DMS 273 (cell line): ENCODE measurements around the gene RUBCN.
"Not testable (repeated sequence)": the region's sequence is repeated elsewhere in the genome, so short reads cannot be mapped to it uniquely, and the experiment has no call there.

Experiments
- DNase-seq: peaks from one replicate; lab custom pipeline; 2025; ENCODE audit not compliant: unreplicated experiment; lab: John Stamatoyannopoulos, UW

Gene RUBCN

GRCh38 chr3:197659701-197660100 lies 77.0 kb downstream of the RUBCN start:
- DNase-seq = not testable (repeated sequence)

GRCh38 chr3:197659144-197659543 lies 77.6 kb downstream of the RUBCN start:
- not testable (repeated sequence) for DNase-seq

- DNase-seq = not testable (repeated sequence)
Measured at GRCh38 chr3:197658706-197659105, 78.0 kb downstream of the RUBCN start.

DNA sequence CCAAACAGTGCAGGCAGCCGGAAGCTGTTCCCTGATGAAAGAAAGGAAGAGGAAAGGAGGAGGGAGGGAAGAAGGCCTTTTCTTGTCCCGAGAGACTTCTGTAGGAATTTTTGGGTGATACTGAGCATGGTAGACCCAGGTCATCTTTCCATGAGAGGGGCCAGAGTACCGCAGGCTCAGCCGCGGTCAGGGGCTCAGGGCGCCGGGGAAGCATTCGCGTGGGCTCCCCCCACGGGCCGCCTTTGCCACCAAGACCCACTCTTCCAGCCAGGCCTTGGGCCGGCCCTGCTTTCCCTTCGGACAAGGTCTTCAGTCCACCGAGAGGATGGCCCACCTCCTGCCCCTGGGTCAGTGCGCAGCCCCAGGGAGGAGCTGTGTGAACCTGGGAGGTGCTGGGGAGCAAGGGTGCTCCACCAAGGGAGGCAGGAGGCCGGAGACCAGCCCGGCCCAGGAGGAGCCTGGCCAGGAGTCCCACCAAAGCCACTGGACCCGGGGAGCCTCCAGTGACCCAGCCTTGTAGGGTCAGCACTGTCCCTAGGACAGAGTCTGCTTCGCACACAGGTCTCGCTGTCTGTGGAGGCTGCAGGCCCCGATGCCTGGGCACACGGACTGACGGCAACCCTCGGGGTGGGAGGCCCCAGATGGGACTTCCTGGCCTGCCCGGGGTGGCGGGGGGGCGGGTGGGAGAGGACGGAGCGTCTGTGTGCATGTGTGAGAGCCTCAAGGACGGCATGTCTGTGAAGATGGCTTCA lies 79.0 kb downstream of the RUBCN start:
- DNase-seq = not testable (repeated sequence)

DNA sequence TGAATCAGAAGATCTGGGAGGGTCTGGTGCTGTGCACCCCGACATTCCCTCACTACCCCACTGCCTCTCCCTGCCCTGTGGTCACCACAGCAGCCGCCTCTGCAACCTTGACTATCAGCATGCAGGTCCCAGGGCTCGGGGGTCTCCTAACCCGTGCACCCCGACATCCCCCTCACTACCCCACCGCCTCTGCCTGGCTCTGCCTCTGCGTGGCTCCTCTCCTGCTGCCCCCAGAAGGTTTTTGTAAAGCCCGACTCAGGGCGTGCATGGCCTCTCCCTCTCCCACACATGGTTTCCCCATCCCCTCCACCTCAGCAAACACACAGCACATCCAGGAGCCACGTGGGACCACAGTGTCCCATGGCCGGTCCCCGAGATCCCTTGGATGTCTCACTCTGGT lies 79.7 kb downstream of the RUBCN start:
- DNase-seq = not testable (repeated sequence)

DNA sequence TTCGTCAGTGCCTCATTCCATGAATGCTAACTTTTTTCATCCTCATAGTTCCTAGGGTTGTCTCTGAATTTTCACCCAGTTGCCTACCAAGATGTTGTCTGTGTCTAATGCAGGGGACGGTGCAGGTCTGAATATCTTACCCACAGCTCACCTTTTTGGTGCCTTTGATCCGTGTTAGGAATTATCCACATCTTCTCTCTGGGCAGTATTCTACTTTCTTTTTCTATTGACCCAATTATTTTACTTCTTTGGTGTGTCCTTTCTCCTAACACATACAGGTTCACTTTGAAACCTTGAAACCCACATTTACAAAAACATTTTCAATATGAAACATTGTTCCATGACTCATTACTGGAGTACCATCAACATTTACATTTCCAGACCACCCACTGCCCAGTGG lies 80.6 kb downstream of the RUBCN start:
- not testable (repeated sequence) for DNase-seq

DNA sequence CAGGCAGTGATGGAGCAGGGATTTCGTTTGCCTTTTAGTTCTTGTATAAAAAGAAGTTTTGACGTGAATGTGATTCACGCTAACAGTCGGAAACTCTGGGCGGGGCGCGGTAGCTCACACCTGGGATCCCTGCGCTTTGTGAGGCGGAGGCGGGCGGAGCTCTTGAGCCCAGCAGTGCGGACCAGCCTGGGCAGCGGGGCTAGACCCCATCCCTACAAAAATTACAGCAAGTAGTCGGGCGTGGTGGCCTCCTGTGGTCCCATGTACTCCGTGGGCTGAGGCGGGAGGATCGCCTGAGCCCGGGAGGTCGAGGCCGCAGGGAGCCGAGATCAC lies 81.7 kb downstream of the RUBCN start:
- DNase-seq = not testable (repeated sequence)

DNA sequence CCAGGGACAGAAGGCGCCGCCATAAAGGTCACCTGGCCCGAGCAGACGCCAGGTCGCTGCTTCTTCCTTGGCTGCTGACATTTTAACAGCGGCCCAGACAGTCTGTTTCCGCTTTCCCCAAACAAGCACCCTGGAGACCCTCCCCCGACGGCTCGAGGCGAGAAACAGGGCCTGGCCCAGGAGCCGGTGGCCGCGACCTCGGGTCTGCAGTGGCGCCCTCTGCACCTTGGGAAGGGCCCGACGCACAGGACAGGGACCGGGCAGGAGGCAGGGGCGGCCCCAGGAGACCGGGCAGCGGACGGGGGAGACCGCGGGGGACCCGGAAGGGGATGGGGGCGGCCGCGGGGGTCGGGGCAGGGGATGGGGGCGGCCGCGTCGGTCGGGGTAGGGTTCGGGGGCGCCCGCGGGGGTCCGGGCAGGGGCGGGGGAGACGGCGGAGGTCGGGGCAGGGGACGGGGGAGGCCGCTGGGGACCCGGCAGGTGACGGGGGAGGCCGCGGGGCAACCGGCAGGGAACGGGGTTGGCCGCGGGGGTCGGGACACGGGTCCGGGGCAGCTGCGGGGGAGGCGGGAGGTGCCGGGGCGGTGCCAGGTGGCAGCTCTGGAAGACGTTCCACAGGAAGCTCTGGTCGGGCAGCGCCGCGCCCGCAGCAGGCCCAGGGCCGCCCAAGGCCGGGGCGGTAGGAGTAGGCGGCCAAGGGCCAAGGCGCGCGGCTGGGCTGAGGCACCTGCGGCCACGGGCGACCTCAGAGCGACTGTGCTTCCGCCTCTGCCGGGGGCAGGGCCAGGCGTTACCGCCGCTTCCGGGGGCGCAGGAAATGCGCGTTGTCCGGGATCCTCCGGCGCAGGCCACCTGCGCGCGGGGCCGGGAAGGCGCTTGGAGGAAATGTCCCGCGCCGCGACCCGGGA lies 82.4 kb downstream of the RUBCN start:
- DNase-seq = not testable (repeated sequence)

DNA sequence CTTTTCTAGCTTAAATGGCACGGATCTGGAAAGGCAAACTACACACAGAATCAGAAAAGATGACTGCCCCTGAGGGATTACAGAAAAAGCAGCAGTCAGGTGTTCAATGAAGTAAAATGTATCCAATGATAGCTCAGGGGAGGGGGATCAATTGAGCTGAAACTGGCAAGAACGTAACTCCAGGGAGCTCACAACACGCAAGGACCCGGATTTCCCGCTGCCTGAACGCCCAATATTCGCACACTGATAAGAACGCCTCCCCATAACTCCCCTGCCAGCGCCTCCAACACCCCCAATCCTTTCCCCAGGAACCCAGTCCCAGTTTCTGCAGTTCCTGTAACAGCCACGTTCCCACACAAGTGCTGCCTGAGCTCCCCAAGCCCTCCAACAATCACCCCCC lies 83.8 kb downstream of the RUBCN start:
- not testable (repeated sequence) for DNase-seq

DNA sequence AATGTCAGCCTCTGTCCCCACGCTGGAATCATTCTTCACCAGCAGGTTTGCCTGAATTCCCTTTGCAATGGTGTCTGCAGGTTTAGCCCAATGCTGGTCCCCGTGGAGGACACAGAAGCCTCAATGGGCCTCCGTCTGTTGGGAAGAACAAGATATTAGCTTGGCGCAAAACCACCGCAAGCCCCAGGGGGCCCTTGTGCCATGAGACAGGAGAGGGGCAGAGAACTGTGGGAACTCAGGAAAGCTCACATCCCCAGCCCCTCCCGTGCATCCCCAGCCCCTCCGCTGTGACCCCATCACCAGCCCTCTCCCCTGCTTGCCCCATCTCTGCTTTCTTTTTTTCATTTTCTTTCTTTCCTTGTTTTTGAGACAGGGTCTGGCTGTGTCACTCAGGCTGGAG lies 89.1 kb downstream of the RUBCN start:
- not testable (repeated sequence) for DNase-seq

- DNase-seq = not testable (repeated sequence)
Measured at GRCh38 chr3:197647191-197647590, 89.5 kb downstream of the RUBCN start.

DNA sequence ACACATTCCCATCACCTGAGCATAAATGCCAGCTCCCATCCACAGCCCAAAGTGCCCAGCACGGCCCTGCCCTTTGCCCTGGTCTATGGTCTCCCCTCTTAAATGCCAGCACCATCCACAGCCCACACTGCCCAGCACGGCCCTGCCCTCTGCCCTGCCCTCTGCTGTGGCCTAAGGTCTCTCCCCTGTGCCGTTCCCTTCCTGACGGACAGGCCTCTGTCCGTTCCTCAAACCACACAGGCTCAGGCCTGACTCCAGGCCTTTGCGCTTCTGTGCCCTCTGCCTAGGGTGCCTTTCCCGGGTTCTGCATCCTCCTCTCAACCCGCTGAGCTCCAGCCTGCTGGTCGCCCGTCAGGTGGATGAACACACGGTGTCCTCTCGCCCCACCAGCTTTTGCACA lies 90.4 kb downstream of the RUBCN start:
- DNase-seq = not testable (repeated sequence)

GRCh38 chr3:197637556-197637955 lies 99.1 kb downstream of the RUBCN start:
- not testable (repeated sequence) for DNase-seq

DNA sequence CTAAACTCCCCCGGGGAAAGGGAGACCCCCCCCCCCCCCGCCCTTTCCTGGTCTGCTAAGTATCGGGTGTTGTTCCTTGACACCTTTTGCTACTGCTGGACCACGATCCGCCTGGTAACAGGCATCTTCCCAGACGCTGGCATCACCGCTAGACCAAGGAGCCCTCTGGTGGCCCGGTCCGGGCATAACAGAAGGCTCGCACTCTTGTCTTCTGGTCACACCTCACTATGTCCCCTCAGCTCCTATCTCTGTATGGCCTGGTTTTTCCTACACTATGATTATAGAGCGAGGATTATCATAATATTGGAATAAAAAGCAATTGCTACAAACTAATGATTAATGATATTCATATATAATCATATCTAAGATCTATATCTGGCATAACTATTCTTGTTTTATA lies 104.7 kb downstream of the RUBCN start:
- not testable (repeated sequence) for DNase-seq

DNA sequence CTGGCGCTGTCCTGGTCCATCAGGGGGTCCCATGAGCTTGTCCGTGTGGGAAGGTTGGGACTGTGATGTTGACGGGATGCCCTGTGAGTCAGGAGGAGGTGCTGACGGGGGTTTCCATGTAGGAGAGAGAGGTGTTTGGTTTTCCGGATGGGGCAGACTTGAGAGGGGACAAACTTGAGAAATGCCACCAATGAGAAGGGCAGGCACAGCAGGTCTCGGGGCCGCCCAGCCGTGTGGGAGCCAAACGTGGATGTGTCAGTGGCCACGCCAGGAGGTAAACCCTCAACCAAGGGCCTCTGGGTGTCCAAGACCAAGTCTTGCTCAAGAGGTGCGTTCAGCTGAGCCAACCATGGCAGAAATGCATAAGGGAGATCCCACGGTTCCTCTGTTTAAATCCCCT lies 105.9 kb downstream of the RUBCN start:
- DNase-seq = not testable (repeated sequence)

DNA sequence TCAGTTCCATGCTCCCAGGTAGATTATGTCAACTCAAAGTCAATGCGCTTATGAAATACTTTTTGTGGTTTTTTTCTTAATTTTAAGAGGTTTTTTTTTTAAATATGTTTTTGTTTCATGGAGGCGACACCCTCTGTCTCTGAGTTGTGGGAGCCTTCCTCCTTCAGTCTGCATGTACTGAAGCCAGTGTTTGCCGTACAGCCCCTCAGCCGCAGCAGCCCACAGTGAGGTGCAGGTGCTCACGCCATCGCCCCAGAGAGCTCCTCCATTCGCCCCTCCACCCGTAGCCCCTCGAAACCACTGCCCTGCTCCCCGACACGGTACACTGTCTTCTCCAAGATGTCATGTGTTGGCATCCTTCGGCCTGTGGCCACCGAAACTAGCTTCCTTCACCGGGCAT lies 107.4 kb downstream of the RUBCN start:
- not testable (repeated sequence) for DNase-seq

GRCh38 chr3:197627772-197628523 lies 108.8 kb downstream of the RUBCN start:
- not testable (repeated sequence) for DNase-seq

GRCh38 chr3:197627158-197627771 lies 109.4 kb downstream of the RUBCN start:
- DNase-seq = not testable (repeated sequence)

DNA sequence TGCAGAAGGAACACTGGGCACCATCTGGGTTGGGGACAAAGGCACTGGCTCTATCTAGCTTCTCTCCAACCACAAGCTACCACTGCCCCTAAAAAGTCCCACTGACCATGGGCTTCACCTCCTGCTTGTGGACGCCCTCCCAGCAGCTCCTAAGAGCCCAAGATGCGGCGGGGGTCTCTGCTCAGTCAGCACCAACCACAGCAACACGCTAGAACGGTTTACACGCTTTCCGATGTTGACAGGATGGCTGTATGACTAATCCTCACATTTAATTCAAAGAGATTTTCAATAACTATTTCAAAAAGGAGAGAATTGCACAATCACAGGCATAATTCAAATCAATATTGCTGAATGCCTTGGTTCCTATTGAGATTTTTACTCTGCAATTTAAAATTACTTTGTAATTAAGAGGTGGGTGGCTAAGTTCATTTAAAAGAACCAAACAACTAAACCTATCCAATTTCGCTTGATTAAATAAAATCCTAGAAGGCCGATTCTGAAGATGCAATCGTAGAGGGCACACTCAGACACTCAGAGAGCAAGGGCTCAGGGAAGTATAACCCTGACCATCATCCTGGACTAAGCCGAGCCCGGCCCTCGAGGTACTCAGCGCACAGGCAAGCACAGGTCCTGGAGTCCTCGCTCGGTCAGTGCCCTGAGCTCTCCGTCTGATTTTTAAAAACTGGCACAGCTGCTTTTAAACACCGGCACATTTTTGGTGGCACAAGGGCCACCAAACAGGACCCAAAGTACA lies 110.1 kb downstream of the RUBCN start:
- not testable (repeated sequence) for DNase-seq

DNA sequence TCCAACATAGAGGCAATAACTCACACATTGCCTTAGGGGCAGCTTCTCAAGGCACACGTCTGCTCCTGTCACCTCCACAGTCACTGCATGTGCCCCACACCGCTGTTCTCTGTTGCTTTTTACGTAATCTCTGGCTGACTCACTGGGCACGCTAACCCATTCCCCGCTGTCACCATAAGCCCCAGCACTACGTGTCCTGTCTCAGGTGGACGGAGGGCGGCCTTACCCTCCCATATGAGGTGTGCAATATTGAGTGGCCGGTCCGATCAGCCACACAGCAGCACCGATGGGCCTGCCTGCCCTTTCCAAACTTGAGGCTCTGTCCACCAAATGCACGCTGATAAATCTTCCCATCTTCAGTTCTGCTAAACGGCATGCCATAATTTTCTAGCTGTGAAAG lies 115.2 kb downstream of the RUBCN start:
- DNase-seq = not testable (repeated sequence)
